Calu3 (cell line): ENCODE results near the gene GPD1. TPM values are rescaled to one million over a fixed set of nuclear protein-coding genes. Genes with fewer than 3 reads are reported as not detected.

ENCODE experiments used
- BruUV-seq: library from RNA; stranded (reverse); fragments of 400-500 nt; replicated peaks from 2 replicates; lab custom pipeline; 2021; lab: Mats Ljungman, UMichigan
- CTCF ChIA-PET: fragments of 300-600 bp; sonication (Branson Sonifier 250); formaldehyde crosslinking; loops from one replicate; lab custom pipeline; 2022; ENCODE audit warnings: antibody characterized with exemption; lab: Charles Lee
- DNase-seq: peaks from one replicate; pipeline ENCODE4 v3.0.0; 2022
- H3K27ac Mint-ChIP-seq: one replicate; pipeline ENCODE4 v1.8.0; 2022; ENCODE audit warnings: mixed read lengths; ENCODE audit not compliant: unreplicated experiment
- H3K27me3 Mint-ChIP-seq: one replicate; pipeline ENCODE4 v1.8.0; 2022; ENCODE audit warnings: mixed read lengths; ENCODE audit not compliant: unreplicated experiment
- H3K36me3 Mint-ChIP-seq: one replicate; pipeline ENCODE4 v1.8.0; 2022; ENCODE audit warnings: mild to moderate bottlenecking, moderate library complexity, mixed read lengths; ENCODE audit not compliant: insufficient read depth, unreplicated experiment
- H3K4me1 Mint-ChIP-seq: one replicate; pipeline ENCODE4 v1.8.0; 2022; ENCODE audit warnings: mild to moderate bottlenecking, low read depth, mixed read lengths; ENCODE audit not compliant: unreplicated experiment
- H3K4me3 Mint-ChIP-seq: one replicate; pipeline ENCODE4 v1.8.0; 2022; ENCODE audit warnings: mild to moderate bottlenecking, low read depth, moderate library complexity, mixed read lengths; ENCODE audit not compliant: unreplicated experiment
- H3K9me3 Mint-ChIP-seq: one replicate; pipeline ENCODE4 v1.8.0; 2022; ENCODE audit warnings: low read depth, mixed read lengths; ENCODE audit not compliant: unreplicated experiment
- CTCF ChIP-seq: fragments of 200-600 bp; IDR thresholded peaks from one replicate; pipeline ENCODE4 v1.8.0; 2022; ENCODE audit warnings: antibody characterized with exemption; ENCODE audit not compliant: unreplicated experiment
- intact Hi-C: fragments of 100-400 bp; cut with micrococcal nuclease; formaldehyde crosslinking; loops from one replicate; pipeline ENCODE4 v1.10.0; 2022; ENCODE audit not compliant: unreplicated experiment
- total RNA-seq: library from RNA; stranded (reverse); gene quantifications from 2 replicates; pipeline ENCODE4 v1.2.3, GENCODE V29; 2022

The GPD1 gene
- total RNA-seq, 1 experiment from 2014 or later, result 0.21 TPM

- peaks cover 11% of the 10 kb centered on the region for H3K4me1 Mint-ChIP-seq
- no peaks in the 10 kb centered on the region for H3K9me3 Mint-ChIP-seq
- peaks cover 17% of the 10 kb centered on the region for H3K27me3 Mint-ChIP-seq
- H3K27ac Mint-ChIP-seq, result no peak overlapping the region
- intact Hi-C loops, result no loop called here
- DNase-seq, result no peak
- CTCF ChIA-PET, result no interaction called here
- no TSS peak for BruUV-seq
- no peak for TF ChIP-seq CTCF
- no peak overlapping the region for H3K4me3 Mint-ChIP-seq
- H3K36me3 Mint-ChIP-seq, result peaks cover 15% of the 10 kb centered on the region
Measured at GRCh38 chr12:50100561-50100960, 3.2 kb upstream of the GPD1 start.

GRCh38 chr12:50101663-50102062 is 2.1 kb upstream of the GPD1 start:
- intact Hi-C loops, result no loop called here
- Mint-ChIP-seq H3K4me3 (no peak overlapping the region), H3K4me1 (peaks cover 11% of the 10 kb centered on the region), H3K27me3 (peaks cover 24% of the 10 kb centered on the region), H3K27ac (no peak overlapping the region), H3K9me3 (no peaks in the 10 kb centered on the region), H3K36me3 (peaks cover 9% of the 10 kb centered on the region)
- no peak for DNase-seq
- CTCF ChIA-PET, result interaction anchor here (1.1 to 1.5 kb wide), 2 partner anchors 9 to 10 kb away, joined by 4 to 5 read pairs; partner anchors contain the start of gene COX14
- no TSS peak for BruUV-seq
- no peak for TF ChIP-seq CTCF

- CTCF ChIA-PET, result interaction anchor here (1.1 to 1.5 kb wide), 2 partner anchors 8 to 10 kb away, joined by 4 to 5 read pairs; partner anchors contain the start of gene COX14
- peaks cover 24% of the 10 kb centered on the region for H3K27me3 Mint-ChIP-seq
- H3K36me3 Mint-ChIP-seq, result peaks cover 9% of the 10 kb centered on the region
- no peak overlapping the region for H3K4me3 Mint-ChIP-seq
- H3K9me3 Mint-ChIP-seq, result no peaks in the 10 kb centered on the region
- DNase-seq, result no peak
- no peak for TF ChIP-seq CTCF
- BruUV-seq, result no TSS peak
- peaks cover 11% of the 10 kb centered on the region for H3K4me1 Mint-ChIP-seq
- no peak overlapping the region for H3K27ac Mint-ChIP-seq
- intact Hi-C loops, result no loop called here
Measured at GRCh38 chr12:50102131-50102531, 1.7 kb upstream of the GPD1 start.

GRCh38 chr12:50102646-50103309 is 1.0 kb upstream of the GPD1 start:
- CTCF ChIA-PET, result interaction anchor here (1.5 to 1.6 kb wide), 2 partner anchors 8 to 18 kb away, joined by 4 to 5 read pairs; partner anchors contain the start of gene SMARCD1
- Mint-ChIP-seq H3K27ac (no peak overlapping the region), H3K9me3 (no peaks in the 10 kb centered on the region), H3K4me3 (no peak overlapping the region), H3K4me1 (peaks cover 11% of the 10 kb centered on the region), H3K36me3 (peaks cover 9% of the 10 kb centered on the region), H3K27me3 (peaks cover 24% of the 10 kb centered on the region)
- no peak for TF ChIP-seq CTCF
- no TSS peak for BruUV-seq
- DNase-seq, result no peak
- intact Hi-C loops, result no loop called here
